ENCODE measurements around the gene MAP2K6. TPM values are rescaled to one million over a fixed set of nuclear protein-coding genes. Genes with fewer than 3 reads are reported as not detected.

Gene MAP2K6
- total and polyA plus RNA-seq, 11 donors, result 0.61 to 5.1 (median 1.4) TPM

- ATAC-seq, result no peak
- Histone ChIP-seq H3K36me3 (no peaks in the 10 kb centered on the region), H3K4me3 (no peak overlapping the region), H3K4me1 (no peaks in the 10 kb centered on the region), H3K27ac (no peak overlapping the region), H3K9me3 (peaks cover 0 to 5% (median 0%) of the 10 kb centered on the region in 12 donors), H3K27me3 (no peaks in the 10 kb centered on the region)
- intact Hi-C loops (cut with DNase I), result loop anchor here in 2 of 10 donors (10.0 kb wide), 2 partner anchors 86 to 96 kb away; partner anchors contain the start of gene MAP2K6 (in 1 of the 2)
- no peak for DNase-seq
- WGBS, 4 donors, result 87 to 92% (median 90%) methylated on average over 7 of the region's 7 CpGs
- TF ChIP-seq POLR2A (IDR thresholded peaks at IDR 0.05) (no peak), CTCF (IDR thresholded peaks at IDR 0.05) (no peak)
Observed at GRCh38 chr17:69511250-69511649, 96.8 kb downstream of the MAP2K6 start.

- H3K27ac ChIP-seq, result no peak overlapping the region
- no peaks in the 10 kb centered on the region for H3K27me3 ChIP-seq
- ATAC-seq (no peak), DNase-seq (no peak)
- peaks cover 0 to 7% (median 0%) of the 10 kb centered on the region in 9 donors for H3K36me3 ChIP-seq
- WGBS, 4 donors, result 79 to 89% (median 86%) methylated on average over 5 of the region's 5 CpGs
- no peaks in the 10 kb centered on the region for H3K4me1 ChIP-seq
- H3K4me3 ChIP-seq, result no peak overlapping the region
- peaks cover 0 to 5% (median 0%) of the 10 kb centered on the region in 12 donors for H3K9me3 ChIP-seq
- no peak for TF ChIP-seq CTCF (IDR thresholded peaks at IDR 0.05)
- TF ChIP-seq POLR2A (IDR thresholded peaks at IDR 0.05), result no peak
- intact Hi-C loops (cut with DNase I), result loop anchor here in 2 of 10 donors (10.0 kb wide), 2 partner anchors 88 to 98 kb away; partner anchors contain the start of gene MAP2K6 (in 1 of the 2)
Observed at GRCh38 chr17:69512946-69513345, 98.4 kb downstream of the MAP2K6 start.

GRCh38 chr17:69516225-69516624 lies 101.7 kb downstream of the MAP2K6 start:
- DNase-seq, result no peak
- no peak overlapping the region for H3K4me3 ChIP-seq

GRCh38 chr17:69516911-69517310 lies 102.4 kb downstream of the MAP2K6 start:
- Histone ChIP-seq H3K27ac (no peak overlapping the region), H3K4me3 (no peak overlapping the region), H3K36me3 (peaks cover 0 to 31% (median 16%) of the 10 kb centered on the region in 9 donors), H3K4me1 (no peaks in the 10 kb centered on the region), H3K27me3 (no peaks in the 10 kb centered on the region), H3K9me3 (no peaks in the 10 kb centered on the region)
- ATAC-seq, result no peak
- no peak for DNase-seq
- intact Hi-C loops (cut with DNase I), result loop anchor here in 2 of 10 donors (10.0 kb wide), 2 partner anchors 92 to 102 kb away; partner anchors contain the start of gene MAP2K6 (in 1 of the 2)
- 93 to 95% (median 94%) methylated on average over 2 of the region's 2 CpGs for WGBS, 4 donors
- no peak for TF ChIP-seq CTCF (IDR thresholded peaks at IDR 0.05)
- no peak for TF ChIP-seq POLR2A (IDR thresholded peaks at IDR 0.05)

More at GRCh38 chr17:69516225-69516624, 101.7 kb downstream of the MAP2K6 start:
- no peak overlapping the region for H3K27ac ChIP-seq
- H3K36me3 ChIP-seq, result peaks cover 0 to 31% (median 16%) of the 10 kb centered on the region in 9 donors
- ATAC-seq, result no peak
- no peak for TF ChIP-seq POLR2A (IDR thresholded peaks at IDR 0.05)
- no peak for TF ChIP-seq CTCF (IDR thresholded peaks at IDR 0.05)
- no peaks in the 10 kb centered on the region for H3K27me3 ChIP-seq
- no peaks in the 10 kb centered on the region for H3K9me3 ChIP-seq
- intact Hi-C loops (cut with DNase I), result loop anchor here in 2 of 10 donors (10.0 kb wide), 2 partner anchors 91 to 101 kb away; partner anchors contain the start of gene MAP2K6 (in 1 of the 2)
- WGBS, 4 donors, result 90 to 100% (median 95%) methylated on average over 2 of the region's 2 CpGs
- H3K4me1 ChIP-seq, result no peaks in the 10 kb centered on the region

Data from heart left ventricle (tissue), 16 donors.